Measurements from ENCODE around the gene CFAP100. TPM values are rescaled to one million over a fixed set of nuclear protein-coding genes. Genes with fewer than 3 reads are reported as not detected.

The CFAP100 gene
- total RNA-seq, 1 donor from 2014 or later = not detected

DNA sequence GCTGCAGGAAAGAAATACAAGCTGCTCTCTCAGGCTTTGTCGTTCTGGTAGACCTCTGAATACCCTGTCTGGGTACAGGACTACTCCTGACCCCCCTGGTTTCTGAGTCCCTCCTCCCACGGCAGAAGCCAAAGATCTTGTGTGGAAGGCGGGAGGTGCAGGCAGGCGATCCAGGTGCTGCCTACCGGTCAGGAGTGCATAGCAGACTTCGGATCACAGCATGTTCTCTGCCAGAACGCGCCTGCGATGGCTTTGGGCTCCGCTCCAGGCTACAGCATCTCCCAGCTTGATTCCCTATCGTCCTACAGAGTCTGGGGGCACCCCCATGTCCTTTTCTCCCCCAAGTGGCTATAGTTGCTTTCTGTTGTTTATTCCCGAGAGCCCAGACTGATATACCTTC lies 2.5 kb upstream of the CFAP100 start:
- Histone ChIP-seq H3K27me3 (ENCODE audit: insufficient read depth, low read length) (peaks cover 24% of the 10 kb centered on the region), H3K9me3 (ENCODE audit: insufficient read depth, low read depth, low read length) (no peaks in the 10 kb centered on the region), H3K4me1 (ENCODE audit: insufficient read depth, low read length) (no peaks in the 10 kb centered on the region), H3K27ac (ENCODE audit: low read depth, low read length) (no peak overlapping the region), H3K36me3 (ENCODE audit: insufficient read depth, low read length) (no peaks in the 10 kb centered on the region), H3K9ac (ENCODE audit: low read length) (no peak overlapping the region), H2AFZ (ENCODE audit: low read depth, low read length) (no peak overlapping the region), H3K79me2 (ENCODE audit: insufficient read depth, low read length) (no peaks in the 10 kb centered on the region), H3K4me2 (ENCODE audit: low read length) (no peak overlapping the region), H4K20me1 (ENCODE audit: insufficient read depth, low read length) (no peaks in the 10 kb centered on the region), H3K4me3 (ENCODE audit: insufficient read depth, low read depth, low read length) (no peak overlapping the region)
- Mint-ChIP-seq H3K4me3 (ENCODE audit: unreplicated experiment) (no peak overlapping the region), H3K27me3 (ENCODE audit: low read depth, unreplicated experiment) (peaks cover 68% of the 10 kb centered on the region), H3K9me3 (ENCODE audit: unreplicated experiment) (peaks cover 2% of the 10 kb centered on the region), H3K4me1 (ENCODE audit: low read depth, unreplicated experiment) (peaks cover 2% of the 10 kb centered on the region), H3K36me3 (ENCODE audit: low read depth, unreplicated experiment) (no peaks in the 10 kb centered on the region), H3K27ac (ENCODE audit: unreplicated experiment) (no peak overlapping the region)
- TF ChIP-seq CTCF (IDR thresholded peaks at IDR 0.05; ENCODE audit: insufficient read depth, low read depth, low read length) (no peak), EZH2 (IDR thresholded peaks at IDR 0.05; ENCODE audit: insufficient read depth, low read length) (no peak)
- DNase-seq (ENCODE audit: low read depth) = no peak
- FAIRE-seq = no peak

DNA sequence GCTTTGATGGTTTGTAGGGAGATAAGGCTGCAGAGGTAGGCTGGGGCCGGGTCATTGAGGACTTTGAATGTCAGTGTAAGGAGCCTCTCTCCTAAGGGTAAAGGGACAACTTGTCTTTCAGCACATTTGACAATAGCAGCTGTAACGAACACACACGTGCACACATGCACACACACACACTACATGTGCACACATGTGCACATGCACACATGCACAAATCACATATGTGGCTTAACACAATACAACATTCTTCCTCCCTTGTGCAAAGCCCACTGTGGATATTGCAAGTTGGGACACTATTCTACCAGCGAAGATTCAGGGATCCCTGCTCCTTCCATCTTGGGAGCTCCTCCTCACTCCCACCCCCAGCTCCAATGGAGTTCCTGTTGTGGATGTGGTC lies 1.1 kb upstream of the CFAP100 start:
- Histone ChIP-seq H3K4me3 (ENCODE audit: insufficient read depth, low read depth, low read length) (no peak overlapping the region), H3K9ac (ENCODE audit: low read length) (no peak overlapping the region), H3K36me3 (ENCODE audit: insufficient read depth, low read length) (no peaks in the 10 kb centered on the region), H3K27ac (ENCODE audit: low read depth, low read length) (no peak overlapping the region), H3K27me3 (ENCODE audit: insufficient read depth, low read length) (peaks cover 24% of the 10 kb centered on the region), H3K79me2 (ENCODE audit: insufficient read depth, low read length) (no peaks in the 10 kb centered on the region), H3K4me2 (ENCODE audit: low read length) (no peak overlapping the region), H3K9me3 (ENCODE audit: insufficient read depth, low read depth, low read length) (no peaks in the 10 kb centered on the region), H4K20me1 (ENCODE audit: insufficient read depth, low read length) (no peaks in the 10 kb centered on the region), H3K4me1 (ENCODE audit: insufficient read depth, low read length) (no peaks in the 10 kb centered on the region), H2AFZ (ENCODE audit: low read depth, low read length) (no peak overlapping the region)
- H3K4me1 Mint-ChIP-seq (ENCODE audit: low read depth, unreplicated experiment) = peaks cover 2% of the 10 kb centered on the region
- H3K27ac Mint-ChIP-seq (ENCODE audit: unreplicated experiment) = no peak overlapping the region
- TF ChIP-seq CTCF (IDR thresholded peaks at IDR 0.05; ENCODE audit: insufficient read depth, low read depth, low read length) (no peak), EZH2 (IDR thresholded peaks at IDR 0.05; ENCODE audit: insufficient read depth, low read length) (no peak)
- peaks cover 69% of the 10 kb centered on the region for H3K27me3 Mint-ChIP-seq (ENCODE audit: low read depth, unreplicated experiment)
- peaks cover 2% of the 10 kb centered on the region for H3K9me3 Mint-ChIP-seq (ENCODE audit: unreplicated experiment)
- H3K4me3 Mint-ChIP-seq (ENCODE audit: unreplicated experiment) = no peak overlapping the region
- no peaks in the 10 kb centered on the region for H3K36me3 Mint-ChIP-seq (ENCODE audit: low read depth, unreplicated experiment)
- FAIRE-seq = no peak
- DNase-seq (ENCODE audit: low read depth) = no peak

DNA sequence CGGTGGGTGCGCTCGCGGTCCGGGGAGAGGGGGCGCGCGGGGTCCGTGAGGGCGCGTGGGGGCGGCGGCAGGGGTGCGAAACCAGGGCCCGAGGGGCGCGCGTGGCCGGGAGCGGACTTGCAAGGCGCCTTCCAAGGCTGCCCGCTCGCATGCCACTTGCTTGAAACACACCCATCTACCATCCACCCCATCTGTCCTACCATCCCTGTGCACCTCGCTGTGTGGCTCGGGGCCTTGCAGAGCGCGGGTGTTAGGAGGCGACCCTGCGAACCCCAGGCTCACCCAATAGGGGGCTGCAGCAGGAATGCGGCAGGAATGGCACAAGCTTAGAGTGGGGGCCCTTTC lies 240 bp downstream of the CFAP100 start:
- H3K9ac ChIP-seq (ENCODE audit: low read length) = no peak overlapping the region
- no peak for FAIRE-seq

More for the DNA sequence above, 240 bp downstream of the CFAP100 start:
- Histone ChIP-seq H3K4me2 (ENCODE audit: low read length) (peak overlapping the region; percentile 70), H3K27me3 (ENCODE audit: insufficient read depth, low read length) (peaks cover 24% of the 10 kb centered on the region), H3K36me3 (ENCODE audit: insufficient read depth, low read length) (no peaks in the 10 kb centered on the region), H3K27ac (ENCODE audit: low read depth, low read length) (no peak overlapping the region), H3K4me1 (ENCODE audit: insufficient read depth, low read length) (no peaks in the 10 kb centered on the region), H3K4me3 (ENCODE audit: insufficient read depth, low read depth, low read length) (no peak overlapping the region), H2AFZ (ENCODE audit: low read depth, low read length) (peak overlapping the region; percentile 77), H3K79me2 (ENCODE audit: insufficient read depth, low read length) (no peaks in the 10 kb centered on the region), H4K20me1 (ENCODE audit: insufficient read depth, low read length) (no peaks in the 10 kb centered on the region), H3K9me3 (ENCODE audit: insufficient read depth, low read depth, low read length) (no peaks in the 10 kb centered on the region)
- Mint-ChIP-seq H3K9me3 (ENCODE audit: unreplicated experiment) (no peaks in the 10 kb centered on the region), H3K27ac (ENCODE audit: unreplicated experiment) (no peak overlapping the region), H3K4me3 (ENCODE audit: unreplicated experiment) (no peak overlapping the region), H3K27me3 (ENCODE audit: low read depth, unreplicated experiment) (peaks cover 65% of the 10 kb centered on the region), H3K36me3 (ENCODE audit: low read depth, unreplicated experiment) (no peaks in the 10 kb centered on the region), H3K4me1 (ENCODE audit: low read depth, unreplicated experiment) (no peaks in the 10 kb centered on the region)
- no peak for DNase-seq (ENCODE audit: low read depth)
- TF ChIP-seq EZH2 (IDR thresholded peaks at IDR 0.05; ENCODE audit: insufficient read depth, low read length) (no peak), CTCF (IDR thresholded peaks at IDR 0.05; ENCODE audit: insufficient read depth, low read depth, low read length) (no peak)
